ENCODE measurements around the gene SPACA4. TPM values are rescaled to one million over a fixed set of nuclear protein-coding genes. Genes with fewer than 3 reads are reported as not detected.
A peak's percentile ranks its signal among the peaks of the same experiment; 100 is the strongest.

The SPACA4 gene
- total RNA-seq, 1 experiment from 2014 or later = not detected

- Histone ChIP-seq H2BK12ac (ENCODE audit: insufficient read length, low read depth, low read length) (no peak overlapping the region), H3K18ac (ENCODE audit: insufficient read length, low read depth, low read length) (peak overlapping the region; percentile 72), H3K56ac (ENCODE audit: insufficient read length, low read depth, low read length) (no peak overlapping the region), H3K4me2 (ENCODE audit: insufficient read depth, insufficient read length, low read length) (peak overlapping the region; percentile 58), H2BK15ac (ENCODE audit: low read depth, low read length) (no peak overlapping the region), H3K14ac (ENCODE audit: insufficient read depth, low read length) (peak overlapping the region; percentile 8; the same call in 1 of the 2 replicates), H3K4me1 (ENCODE audit: insufficient read depth, low read length) (peaks cover 7% of the 10 kb centered on the region; the same call in 1 of the 2 replicates), H3K79me2 (ENCODE audit: insufficient read depth, low read length) (no peaks in the 10 kb centered on the region), H4K91ac (ENCODE audit: insufficient read length, low read depth, low read length) (no peak overlapping the region), H2AK5ac (ENCODE audit: insufficient read length, low read length) (no peak overlapping the region), H3K27me3 (ENCODE audit: insufficient read depth, low read length) (no peaks in the 10 kb centered on the region), H2BK5ac (ENCODE audit: insufficient read length, low read length) (no peak overlapping the region), H4K20me1 (ENCODE audit: control insufficient read depth, insufficient read depth, insufficient read length) (no peaks in the 10 kb centered on the region), H3K23ac (ENCODE audit: insufficient read length, low read depth, low read length) (no peak overlapping the region), H3K4ac (ENCODE audit: low read depth, low read length) (no peak overlapping the region), H4K8ac (replicated peaks; ENCODE audit: insufficient read length, low read depth, low read length) (no peak overlapping the region), H4K5ac (ENCODE audit: insufficient read length, low read depth, low read length) (no peak overlapping the region), H3T11ph (ENCODE audit: low read length) (no peak overlapping the region), H2BK120ac (ENCODE audit: low read depth, low read length, poor library complexity, severe bottlenecking) (no peak overlapping the region), H3K27ac (ENCODE audit: insufficient read length, low read depth, low read length) (peak overlapping the region; percentile 18), H2BK20ac (ENCODE audit: low read depth, low read length, poor library complexity, severe bottlenecking) (no peak overlapping the region), H3K9ac (ENCODE audit: extremely low read depth, insufficient read length, low read length) (no peak overlapping the region), H3K79me1 (ENCODE audit: insufficient read depth, low read depth, low read length, poor library complexity, severe bottlenecking) (no peaks in the 10 kb centered on the region), H3K9me3 (ENCODE audit: control insufficient read depth, low read depth, low read length) (no peaks in the 10 kb centered on the region), H3K23me2 (ENCODE audit: insufficient read length, low read depth, low read length, poor library complexity, severe bottlenecking) (peaks cover 17% of the 10 kb centered on the region), H2AFZ (ENCODE audit: low read length) (no peak overlapping the region)
- H3K27me3 Mint-ChIP-seq (ENCODE audit: low read depth) = no peaks in the 10 kb centered on the region
- peak overlapping the region; percentile 97 to 99 (median 99) for H3K27ac Mint-ChIP-seq
- peak overlapping the region; percentile 64 to 82 for H3K4me3 Mint-ChIP-seq
- DNase-seq = peak; percentile 79
- WGBS (ENCODE audit: extremely low coverage, insufficient read length, low lambda C conversion rate) = no CpG with 5 or more reads among the region's 47 CpGs
- TF ChIP-seq CTCF (conservative IDR thresholded peaks at IDR 0.05) = peak; percentile 56
- peaks cover 22 to 50% of the 10 kb centered on the region in 2 experiments for H3K4me1 Mint-ChIP-seq
- peaks cover 5 to 25% (median 19%) of the 10 kb centered on the region in 3 experiments for H3K36me3 Mint-ChIP-seq (ENCODE audit: insufficient read depth in 1 of 3, low read depth in 3 of 3)
- no peaks in the 10 kb centered on the region for H3K9me3 Mint-ChIP-seq
Measured at GRCh38 chr19:48630296-48631063, 23.9 kb downstream of the SPACA4 start.
